Gastroesophageal sphincter (tissue), 3 donors: Measurements from ENCODE around the gene MYRIP.

Experiments used
- CTCF ChIP-seq, 4 experiments: fragments of 200-600 bp in 2 of 4; fragments of 450-650 bp in 2 of 4; sonication (generic) in 1 of 4; IDR thresholded peaks; one replicate each; pipeline ENCODE4 v1.5.1; 2017 to 2019; ENCODE audit warnings: antibody characterized with exemption in 4 of 4, mild to moderate bottlenecking in 2 of 4, moderate library complexity in 2 of 4
- EP300 ChIP-seq: sonication (generic); formaldehyde crosslinking; IDR thresholded peaks from one replicate; pipeline ENCODE4 v1.6.1; 2017; ENCODE audit warnings: antibody characterized with exemption, mild to moderate bottlenecking
- POLR2A ChIP-seq, 2 donors: fragments of 450-650 bp; IDR thresholded peaks; one replicate each; pipeline ENCODE4 v1.6.1; 2017; ENCODE audit warnings: antibody characterized with exemption in 2 of 2, mild to moderate bottlenecking in 2 of 2, moderate library complexity in 1 of 2
- POLR2AphosphoS5 ChIP-seq: sonication (generic); formaldehyde crosslinking; IDR thresholded peaks from one replicate; pipeline ENCODE4 v1.6.1; 2017; ENCODE audit warnings: antibody characterized with exemption

GRCh38 chr3:40186508-40186907, 377.1 kb downstream of the MYRIP start:
- TF ChIP-seq POLR2AphosphoS5: no peak
- TF ChIP-seq EP300: no peak
- TF ChIP-seq CTCF (IDR thresholded peaks at IDR 0.05): no peak
- no peak for TF ChIP-seq POLR2A (IDR thresholded peaks at IDR 0.05)
